Cortex of kidney (tissue), 1 donor: ENCODE data around the gene TMEM91.

Experiments used
- DNase-seq: peaks from one replicate; lab custom pipeline; 2025; lab: John Stamatoyannopoulos, UW

Gene TMEM91

GRCh38 chr19:41411100-41411967 is 35.0 kb downstream of the TMEM91 start:
- no peak for DNase-seq

- DNase-seq = no peak
Measured at GRCh38 chr19:41411968-41412265, 35.6 kb downstream of the TMEM91 start.

- no peak for DNase-seq
Measured at GRCh38 chr19:41412953-41413352, 36.6 kb downstream of the TMEM91 start.

- DNase-seq = no peak
Measured at GRCh38 chr19:41413947-41414346, 37.6 kb downstream of the TMEM91 start.

- DNase-seq = no peak
Measured at GRCh38 chr19:41414461-41414860, 38.1 kb downstream of the TMEM91 start.

GRCh38 chr19:41415154-41415571 is 38.8 kb downstream of the TMEM91 start:
- DNase-seq = no peak

- no peak for DNase-seq
Measured at GRCh38 chr19:41416194-41416674, 39.9 kb downstream of the TMEM91 start.

GRCh38 chr19:41420101-41420880 is 44.0 kb downstream of the TMEM91 start:
- DNase-seq = no peak

- DNase-seq = no peak
Measured at GRCh38 chr19:41421314-41421713, 45.0 kb downstream of the TMEM91 start.

GRCh38 chr19:41421973-41422372 is 45.6 kb downstream of the TMEM91 start:
- DNase-seq = no peak

- no peak for DNase-seq
Measured at GRCh38 chr19:41422456-41422855, 46.1 kb downstream of the TMEM91 start.

- DNase-seq = no peak
Measured at GRCh38 chr19:41422955-41423354, 46.6 kb downstream of the TMEM91 start.

GRCh38 chr19:41424335-41425173 is 48.2 kb downstream of the TMEM91 start:
- DNase-seq = no peak

GRCh38 chr19:41425174-41426115 is 49.1 kb downstream of the TMEM91 start:
- DNase-seq = no peak

GRCh38 chr19:41426116-41426841 is 49.9 kb downstream of the TMEM91 start:
- no peak for DNase-seq

- no peak for DNase-seq
Measured at GRCh38 chr19:41426952-41427646, 50.8 kb downstream of the TMEM91 start, which contains the start of gene B3GNT8. B3GNT8 (minus strand) TSS chr19:41427374; CDS start chr19:41426778, 596 bp downstream.

GRCh38 chr19:41427647-41428480 is 51.5 kb downstream of the TMEM91 start:
- DNase-seq = no peak

- no peak for DNase-seq
Measured at GRCh38 chr19:41428481-41428859, 52.1 kb downstream of the TMEM91 start.

GRCh38 chr19:41430922-41431321 is 54.6 kb downstream of the TMEM91 start:
- DNase-seq = no peak
